WERI-Rb-1 (cell line): Measurements from ENCODE around the gene SFXN2.
"Not testable (repeated sequence)": the region's sequence is repeated elsewhere in the genome, so short reads cannot be mapped to it uniquely, and the experiment has no call there.

Source experiments
- DNase-seq: peaks from one replicate; pipeline ENCODE4 v3.0.0-alpha.2; 2020
- H3K27ac ChIP-seq: fragments of 250-450 bp; sonication (Bioruptor Pico); 2 replicates; pipeline ENCODE4 v1.5.1; 2020; ENCODE audit warnings: mild to moderate bottlenecking, moderate library complexity
- H3K27me3 ChIP-seq: fragments of 250-450 bp; sonication (Bioruptor Pico); 2 replicates; pipeline ENCODE4 v1.5.1; 2021; ENCODE audit warnings: mild to moderate bottlenecking, low read depth, moderate library complexity; ENCODE audit not compliant: insufficient read depth, severe bottlenecking
- H3K36me3 ChIP-seq: fragments of 250-450 bp; sonication (Bioruptor Pico); 2 replicates; pipeline ENCODE4 v1.5.1; 2020; ENCODE audit warnings: mild to moderate bottlenecking, moderate library complexity
- H3K4me3 ChIP-seq: 2 replicates; pipeline ENCODE4 v1.5.1; 2011; ENCODE audit warnings: low read depth, mild to moderate bottlenecking, control low read depth, low read length
- H3K9me3 ChIP-seq: fragments of 250-450 bp; sonication (Bioruptor Pico); 2 replicates; pipeline ENCODE4 v1.5.1; 2021; ENCODE audit warnings: mild to moderate bottlenecking, moderate library complexity; ENCODE audit not compliant: severe bottlenecking
- CTCF ChIP-seq: IDR thresholded peaks from 2 replicates; pipeline ENCODE4 v1.5.1; 2011; ENCODE audit warnings: low read depth, mild to moderate bottlenecking, control low read depth, inconsistent platforms, low read length

Gene SFXN2

GRCh38 chr10:102691285-102692066, 23.0 kb upstream of the SFXN2 start:
- H3K36me3 ChIP-seq: peaks cover 34% of the 10 kb centered on the region
- TF ChIP-seq CTCF: no peak
- no peaks in the 10 kb centered on the region for H3K9me3 ChIP-seq
- no peak overlapping the region for H3K27ac ChIP-seq
- no peaks in the 10 kb centered on the region for H3K27me3 ChIP-seq
- no peak overlapping the region for H3K4me3 ChIP-seq
- no peak for DNase-seq

- H3K4me3 ChIP-seq, DNase-seq, H3K27me3 ChIP-seq, H3K27ac ChIP-seq, H3K9me3 ChIP-seq: not testable (repeated sequence)
- H3K36me3 ChIP-seq: peaks cover 41% of the 10 kb centered on the region
These were observed 19.0 kb upstream of the SFXN2 start for GRCh38 chr10:102695401-102695800.

- Histone ChIP-seq H3K36me3 (peaks cover 41% of the 10 kb centered on the region), H3K27ac (no peak overlapping the region), H3K9me3 (no peaks in the 10 kb centered on the region), H3K4me3 (no peak overlapping the region), H3K27me3 (no peaks in the 10 kb centered on the region)
- TF ChIP-seq CTCF: no peak
- DNase-seq: no peak
These were observed 17.7 kb upstream of the SFXN2 start for GRCh38 chr10:102696736-102697135.

GRCh38 chr10:102698894-102699293, 15.5 kb upstream of the SFXN2 start:
- no peak for DNase-seq
- peaks cover 41% of the 10 kb centered on the region for H3K36me3 ChIP-seq

GRCh38 chr10:102701272-102701671, 13.2 kb upstream of the SFXN2 start:
- H3K4me3 ChIP-seq: no peak overlapping the region
- no peak overlapping the region for H3K27ac ChIP-seq
- H3K36me3 ChIP-seq: peaks cover 36% of the 10 kb centered on the region
- no peak for TF ChIP-seq CTCF
- DNase-seq: no peak
- H3K9me3 ChIP-seq: no peaks in the 10 kb centered on the region
- H3K27me3 ChIP-seq: no peaks in the 10 kb centered on the region

More at GRCh38 chr10:102698894-102699293, 15.5 kb upstream of the SFXN2 start:
- no peak for TF ChIP-seq CTCF
- no peaks in the 10 kb centered on the region for H3K27me3 ChIP-seq
- no peak overlapping the region for H3K4me3 ChIP-seq
- no peak overlapping the region for H3K27ac ChIP-seq
- H3K9me3 ChIP-seq: no peaks in the 10 kb centered on the region

- Histone ChIP-seq H3K4me3 (no peak overlapping the region), H3K36me3 (peaks cover 32% of the 10 kb centered on the region), H3K27me3 (no peaks in the 10 kb centered on the region), H3K9me3 (no peaks in the 10 kb centered on the region), H3K27ac (no peak overlapping the region)
- DNase-seq: no peak
- no peak for TF ChIP-seq CTCF
These were observed 12.6 kb upstream of the SFXN2 start for GRCh38 chr10:102701796-102702195.
